Vagina (tissue), 2 donors: Measurements from ENCODE around the gene KLK4.

Experiments used
- POLR2A ChIP-seq, 2 donors: fragments of 450-650 bp; IDR thresholded peaks; one replicate each; pipeline ENCODE4 v1.6.1; 2017; ENCODE audit warnings: antibody characterized with exemption in 2 of 2, mild to moderate bottlenecking in 2 of 2, moderate library complexity in 2 of 2
- TF ChIP-seq, protein P1 (sequence below), 3 experiments: fragments of 450-650 bp in 2 of 3; fragments of 200-600 bp in 1 of 3; sonication (generic) in 1 of 3; IDR thresholded peaks; one replicate each; pipeline ENCODE4 v1.5.1; 2017 to 2019; ENCODE audit warnings: antibody characterized with exemption in 3 of 3, mild to moderate bottlenecking in 2 of 3, moderate library complexity in 2 of 3

DNA sequence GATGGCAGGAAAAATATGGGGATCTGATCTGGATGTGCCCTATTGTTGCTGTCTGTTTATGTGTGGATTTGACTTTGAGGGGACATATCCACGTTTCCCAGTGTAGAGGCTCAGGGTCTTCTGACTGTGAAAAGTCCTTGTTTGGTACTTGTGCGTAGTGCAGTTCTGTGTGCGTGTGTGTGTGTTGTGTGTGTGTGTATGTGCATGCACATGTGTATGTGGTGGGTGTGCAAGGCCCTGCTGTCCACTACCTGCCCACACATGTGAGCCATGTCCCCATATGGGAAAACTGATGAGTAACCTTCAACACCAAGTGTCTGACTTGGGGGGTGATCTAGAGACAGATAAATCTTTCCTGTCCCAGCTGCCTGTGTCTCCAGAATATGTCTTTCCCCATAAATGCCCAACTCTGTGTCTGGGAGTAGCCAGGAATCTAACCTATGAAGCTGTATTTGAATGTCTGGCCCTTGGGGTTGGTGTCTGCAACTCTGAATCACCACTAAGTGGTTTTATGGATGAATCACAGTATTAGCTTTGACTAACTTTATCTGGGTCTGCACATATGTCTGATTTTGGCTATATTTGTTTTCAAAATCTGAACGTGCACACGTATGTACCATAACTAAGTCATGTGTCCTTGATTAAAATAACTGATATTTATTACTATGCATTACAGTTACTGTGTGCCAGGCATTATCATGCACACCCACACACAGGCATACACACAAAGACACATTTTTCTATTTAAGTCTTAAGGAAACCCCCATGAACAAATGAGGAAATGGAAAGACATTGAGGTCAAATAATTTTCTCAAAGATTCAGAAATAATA is 20.6 kb downstream of the KLK4 start:
- TF ChIP-seq, protein P1, sequence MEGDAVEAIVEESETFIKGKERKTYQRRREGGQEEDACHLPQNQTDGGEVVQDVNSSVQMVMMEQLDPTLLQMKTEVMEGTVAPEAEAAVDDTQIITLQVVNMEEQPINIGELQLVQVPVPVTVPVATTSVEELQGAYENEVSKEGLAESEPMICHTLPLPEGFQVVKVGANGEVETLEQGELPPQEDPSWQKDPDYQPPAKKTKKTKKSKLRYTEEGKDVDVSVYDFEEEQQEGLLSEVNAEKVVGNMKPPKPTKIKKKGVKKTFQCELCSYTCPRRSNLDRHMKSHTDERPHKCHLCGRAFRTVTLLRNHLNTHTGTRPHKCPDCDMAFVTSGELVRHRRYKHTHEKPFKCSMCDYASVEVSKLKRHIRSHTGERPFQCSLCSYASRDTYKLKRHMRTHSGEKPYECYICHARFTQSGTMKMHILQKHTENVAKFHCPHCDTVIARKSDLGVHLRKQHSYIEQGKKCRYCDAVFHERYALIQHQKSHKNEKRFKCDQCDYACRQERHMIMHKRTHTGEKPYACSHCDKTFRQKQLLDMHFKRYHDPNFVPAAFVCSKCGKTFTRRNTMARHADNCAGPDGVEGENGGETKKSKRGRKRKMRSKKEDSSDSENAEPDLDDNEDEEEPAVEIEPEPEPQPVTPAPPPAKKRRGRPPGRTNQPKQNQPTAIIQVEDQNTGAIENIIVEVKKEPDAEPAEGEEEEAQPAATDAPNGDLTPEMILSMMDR (IDR thresholded peaks at IDR 0.05) = no peak
- no peak for TF ChIP-seq POLR2A (IDR thresholded peaks at IDR 0.05)
